ENCODE results near the gene FBLL1.
"Not testable (repeated sequence)": the region's sequence is repeated elsewhere in the genome, so short reads cannot be mapped to it uniquely, and the experiment has no call there.

FBLL1 gene

GRCh38 chr5:168553377-168554130, 24.4 kb downstream of the FBLL1 start:
- no peak for DNase-seq

- DNase-seq: no peak
Observed at GRCh38 chr5:168557389-168557788, 28.3 kb downstream of the FBLL1 start.

GRCh38 chr5:168562279-168562678, 33.2 kb downstream of the FBLL1 start:
- no peak for DNase-seq

- DNase-seq: no peak
Observed at GRCh38 chr5:168563959-168564358, 34.9 kb downstream of the FBLL1 start.

- no peak for DNase-seq
Observed at GRCh38 chr5:168568738-168569137, 39.6 kb downstream of the FBLL1 start.

- DNase-seq: no peak
Observed at GRCh38 chr5:168570490-168571328, 41.6 kb downstream of the FBLL1 start.

- not testable (repeated sequence) for DNase-seq
Observed at GRCh38 chr5:168573663-168574062, 44.6 kb downstream of the FBLL1 start.

GRCh38 chr5:168574156-168574555, 45.1 kb downstream of the FBLL1 start:
- not testable (repeated sequence) for DNase-seq

- no peak for DNase-seq
Observed at GRCh38 chr5:168575391-168576372, 46.6 kb downstream of the FBLL1 start.

GRCh38 chr5:168578006-168578405, 48.9 kb downstream of the FBLL1 start:
- no peak for DNase-seq

- no peak for DNase-seq
Observed at GRCh38 chr5:168578538-168579487, 49.7 kb downstream of the FBLL1 start, which contains the start of gene PANK3. Gene PANK3 (minus strand): TSS chr5:168579368. CDS start chr5:168579283, 85 bp downstream.

GRCh38 chr5:168579488-168580226, 50.6 kb downstream of the FBLL1 start:
- peak; percentile 99 for DNase-seq

GRCh38 chr5:168580227-168580508, 51.1 kb downstream of the FBLL1 start:
- DNase-seq: no peak
